NOMO-1 treated with DMSO at 0.1 percent for 48 hours (cell line): ENCODE measurements around the gene ARHGAP27.
A peak's percentile ranks its signal among the peaks of the same experiment; 100 is the strongest.
"Not testable (repeated sequence)": the region's sequence is repeated elsewhere in the genome, so short reads cannot be mapped to it uniquely, and the experiment has no call there.

ENCODE experiments used
- DNase-seq: peaks from one replicate; lab custom pipeline; 2025; ENCODE audit not compliant: unreplicated experiment; lab: John Stamatoyannopoulos, UW

The ARHGAP27 gene

DNA sequence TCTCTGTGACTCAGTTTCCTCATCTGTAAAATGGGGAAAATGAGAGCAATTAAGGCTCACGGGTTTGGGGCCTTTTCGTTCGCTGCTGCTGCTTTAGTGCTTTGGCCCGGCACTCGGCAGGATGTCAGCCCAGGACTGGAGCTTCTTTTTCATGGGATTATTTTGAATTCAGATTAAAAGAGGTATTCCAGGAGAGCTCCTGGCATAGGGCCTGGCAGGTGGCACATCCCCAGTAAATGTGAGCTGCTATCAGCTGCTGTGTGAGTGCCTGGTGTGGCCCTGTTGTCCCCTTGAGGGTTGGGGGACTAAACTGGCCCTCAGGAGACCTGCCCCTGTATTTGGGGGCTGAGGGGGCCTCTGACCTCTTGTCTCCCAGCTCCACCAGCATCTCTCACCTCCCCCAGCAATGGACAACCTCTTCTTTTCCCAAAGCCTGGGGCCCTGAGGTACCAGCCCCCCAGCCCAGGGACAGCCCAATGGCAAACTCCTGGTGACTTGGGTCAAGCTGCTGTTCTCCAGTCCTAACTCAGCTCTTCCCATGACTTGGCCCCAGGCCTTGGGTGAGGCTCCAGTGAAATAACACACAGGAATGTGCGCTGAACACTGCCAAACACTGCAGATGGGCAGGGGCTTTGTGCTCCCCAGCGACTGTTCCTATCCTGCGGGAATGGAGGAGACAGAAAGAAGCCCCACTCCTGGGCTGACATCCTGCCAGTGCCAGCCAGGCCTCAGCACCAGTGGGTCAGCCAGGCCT is 14.4 kb upstream of the ARHGAP27 start:
- not testable (repeated sequence) for DNase-seq

DNA sequence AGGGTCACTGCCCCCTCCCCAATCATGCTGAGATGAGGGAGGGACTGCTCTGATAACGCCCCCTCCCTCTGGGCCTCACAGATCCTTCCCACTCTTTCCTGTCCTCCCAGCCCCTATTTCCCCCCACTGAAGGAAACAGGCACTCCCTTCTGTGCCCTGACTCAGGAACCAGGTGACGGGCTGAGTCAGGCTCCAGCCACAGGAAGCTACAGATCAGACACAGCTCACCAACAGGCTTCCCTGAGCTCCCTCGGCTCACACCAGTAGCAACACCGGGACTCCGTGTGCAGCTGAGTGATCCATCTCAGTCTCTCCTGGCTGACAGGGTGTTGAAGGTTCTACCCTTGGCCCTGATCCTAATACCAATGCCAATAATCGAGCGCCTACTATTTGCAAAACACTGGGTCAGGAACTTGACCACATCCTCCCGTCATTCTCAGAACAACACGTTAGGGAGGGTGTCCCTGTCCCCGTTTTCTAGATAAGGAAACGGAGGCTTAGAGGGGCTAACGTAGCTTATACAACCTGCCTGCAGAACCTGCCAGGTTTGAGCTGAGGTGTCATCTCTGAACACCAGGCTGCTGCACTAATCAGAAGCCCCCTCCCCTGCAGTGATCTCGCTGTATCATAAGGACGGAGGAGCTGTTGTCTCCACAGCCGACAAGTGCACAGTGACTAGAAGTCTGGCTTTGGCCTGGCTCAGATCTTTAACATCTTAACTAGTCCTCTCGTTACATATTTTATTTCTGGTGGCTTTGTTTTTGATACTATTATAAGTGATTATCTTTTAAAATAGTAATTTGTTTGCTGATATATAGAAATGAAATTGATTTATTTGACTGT is 13.5 kb upstream of the ARHGAP27 start:
- not testable (repeated sequence) for DNase-seq

DNA sequence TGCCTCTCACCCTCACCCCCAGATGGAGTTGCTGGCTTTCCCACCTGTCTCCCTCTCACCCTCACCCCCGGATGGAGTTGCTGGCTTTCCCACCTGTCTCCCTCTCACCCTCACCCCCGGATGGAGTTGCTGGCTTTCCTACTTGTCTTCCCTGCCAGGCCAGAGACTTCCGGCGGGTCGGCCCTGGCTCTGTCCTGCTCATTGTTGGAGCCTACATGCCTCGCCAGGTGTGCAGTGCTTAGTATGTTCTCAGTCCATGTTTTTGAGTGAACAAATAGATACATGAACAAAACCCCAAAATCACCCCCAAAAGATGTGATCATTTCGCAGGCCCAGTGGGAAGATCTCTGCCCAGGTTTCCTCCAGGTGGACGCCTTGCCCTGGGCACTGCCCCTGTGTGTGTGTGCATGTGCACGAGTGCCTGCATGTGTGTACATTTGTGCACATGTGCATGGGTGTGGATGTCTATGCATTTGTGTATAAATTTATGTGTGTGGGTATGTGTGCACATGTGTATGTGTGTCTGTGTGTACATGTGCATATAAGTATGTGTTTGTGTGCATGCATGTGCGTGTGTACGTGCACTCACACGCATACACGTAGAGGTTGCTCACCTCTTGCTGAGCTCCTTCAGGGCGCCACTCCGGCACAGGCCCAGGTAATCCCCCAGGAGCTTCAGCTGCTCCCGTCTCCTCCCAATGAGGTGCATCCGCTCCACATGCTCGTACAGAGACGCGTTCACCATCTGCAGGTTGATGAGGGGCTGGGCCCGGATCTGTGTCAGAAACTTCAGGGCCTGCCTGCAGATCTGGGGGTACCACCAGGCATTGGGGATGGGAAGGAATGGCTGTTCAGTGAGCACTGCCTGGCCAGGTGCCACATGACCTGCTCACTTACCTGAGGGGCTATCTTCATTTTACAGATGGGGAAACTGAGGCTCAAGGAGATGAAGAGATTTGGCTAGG is 12.5 kb upstream of the ARHGAP27 start:
- not testable (repeated sequence) for DNase-seq

- not testable (repeated sequence) for DNase-seq
Measured at GRCh38 chr17:45444301-45444700, 11.6 kb upstream of the ARHGAP27 start.

DNA sequence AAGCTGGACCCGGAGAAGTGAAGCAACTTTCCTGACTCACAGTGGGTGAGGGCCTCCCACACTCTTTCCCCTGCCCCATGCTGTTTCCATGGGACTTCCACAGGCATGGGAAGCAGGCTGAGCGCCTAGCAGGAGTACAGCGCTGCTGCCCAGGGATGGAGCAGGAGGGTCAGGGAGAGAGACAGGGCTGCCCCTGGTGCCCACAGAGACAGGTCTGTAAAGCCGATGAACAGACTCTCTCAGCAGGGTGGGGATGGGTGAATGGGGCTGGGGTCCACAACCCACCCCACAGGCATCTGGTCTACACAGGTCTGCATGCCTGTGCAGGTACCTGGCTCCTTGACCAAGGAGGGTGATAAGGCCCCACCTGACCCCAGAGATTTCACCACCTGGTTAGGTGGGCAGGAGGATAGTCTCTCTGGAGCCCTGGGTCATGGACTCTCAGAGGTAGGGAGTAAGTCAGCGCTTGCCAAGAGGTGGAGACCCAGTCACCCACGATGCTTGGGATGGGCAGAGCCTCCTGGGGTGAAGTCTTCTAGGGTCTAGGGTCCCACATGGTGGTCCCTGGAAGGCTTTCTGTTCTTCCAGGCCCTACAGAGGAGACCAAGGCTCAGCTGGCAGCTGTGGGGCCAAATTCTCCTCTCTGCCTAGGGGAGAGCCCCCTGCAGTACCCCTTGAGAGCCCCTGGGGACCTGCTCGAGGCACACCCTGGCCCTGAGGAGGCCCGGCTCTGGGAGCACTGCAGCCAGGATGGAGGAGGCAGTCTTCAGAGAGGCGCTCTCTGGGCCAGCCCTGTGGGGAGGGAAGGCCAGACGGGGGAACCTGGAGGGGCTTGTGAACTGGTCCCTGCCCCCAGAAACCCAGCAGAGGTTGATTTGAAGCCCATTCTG is 10.9 kb upstream of the ARHGAP27 start:
- DNase-seq: not testable (repeated sequence)

GRCh38 chr17:45441526-45442310 is 9.0 kb upstream of the ARHGAP27 start:
- DNase-seq: no peak

GRCh38 chr17:45440839-45441515 is 8.3 kb upstream of the ARHGAP27 start:
- DNase-seq: not testable (repeated sequence)

DNA sequence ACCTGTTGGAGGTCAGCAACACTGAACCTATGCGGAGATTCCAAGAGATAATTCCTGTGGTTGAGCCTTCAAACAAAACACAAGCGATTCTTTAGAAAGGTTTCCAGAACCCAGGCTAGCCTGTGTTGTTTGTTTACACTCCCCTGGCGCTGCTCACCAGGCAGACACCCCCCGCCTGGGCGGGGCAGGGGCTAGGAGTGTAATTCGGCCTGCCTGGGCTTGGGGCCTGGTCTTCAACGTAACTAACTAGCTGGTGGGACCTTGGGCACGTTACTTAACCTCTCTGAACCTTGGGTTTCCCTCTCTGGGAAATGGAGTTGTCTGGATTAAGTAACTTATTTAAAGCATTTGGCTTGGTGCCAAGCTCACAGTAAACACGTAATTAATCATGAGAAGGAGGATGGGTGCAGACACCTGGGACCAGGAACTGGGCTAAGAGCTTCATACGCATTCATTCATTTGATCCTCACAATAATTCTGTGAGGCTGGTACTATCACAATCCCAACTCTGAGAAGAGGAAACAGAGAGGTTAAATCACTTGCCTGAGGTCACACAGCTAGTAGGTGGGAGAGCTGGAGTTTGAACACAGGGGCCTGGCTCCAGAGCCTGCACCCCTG is 7.6 kb upstream of the ARHGAP27 start:
- DNase-seq: no peak

GRCh38 chr17:45438931-45439610 is 6.4 kb upstream of the ARHGAP27 start:
- no peak for DNase-seq

- no peak for DNase-seq
Measured at GRCh38 chr17:45437465-45438283, 5.0 kb upstream of the ARHGAP27 start.

- no peak for DNase-seq
Measured at GRCh38 chr17:45436625-45437464, 4.2 kb upstream of the ARHGAP27 start.

- DNase-seq: no peak
Measured at GRCh38 chr17:45436161-45436560, 3.5 kb upstream of the ARHGAP27 start.

GRCh38 chr17:45435481-45435880 is 2.8 kb upstream of the ARHGAP27 start:
- DNase-seq: no peak

DNA sequence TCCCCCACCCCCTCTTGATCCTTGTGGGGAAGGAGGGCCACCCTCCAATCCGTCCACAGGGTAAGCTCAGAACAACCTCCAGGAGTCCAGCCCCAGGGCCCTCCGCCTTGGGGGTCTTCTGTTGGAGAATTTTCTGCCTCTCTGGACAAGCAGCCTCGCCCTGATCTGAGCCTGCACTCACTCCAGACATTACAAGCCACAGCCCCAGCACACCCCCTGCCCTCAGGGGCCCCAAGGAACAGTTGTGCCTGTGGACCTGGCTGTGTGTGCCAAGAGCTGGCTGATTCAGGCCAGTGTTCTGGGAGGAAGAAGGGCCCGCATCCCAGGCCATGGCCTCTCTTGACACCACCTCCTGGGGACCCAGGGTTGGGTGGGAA is 477 bp upstream of the ARHGAP27 start:
- DNase-seq: no peak

GRCh38 chr17:45431531-45432404 is 902 bp downstream of the ARHGAP27 start:
- peak; percentile 67 for DNase-seq
